Inflammatory macrophage treated with lipopolysaccharide for 4 hours (primary cell): ENCODE results near the gene TRIP10.

ENCODE experiments used
- DNase-seq: peaks from one replicate; pipeline ENCODE4 v3.0.0-alpha.2; 2020

TRIP10 gene

GRCh38 chr19:6729573-6730152, 9.8 kb upstream of the TRIP10 start:
- DNase-seq, result no peak

- peak; percentile 57 for DNase-seq
These were observed 9.2 kb upstream of the TRIP10 start for GRCh38 chr19:6730153-6730804.

GRCh38 chr19:6730941-6731670, 8.4 kb upstream of the TRIP10 start:
- no peak for DNase-seq

- DNase-seq, result no peak
These were observed 7.7 kb upstream of the TRIP10 start for GRCh38 chr19:6731822-6732221.

- DNase-seq, result no peak
These were observed 6.6 kb upstream of the TRIP10 start for GRCh38 chr19:6732803-6733337.

GRCh38 chr19:6733338-6734095, 6.0 kb upstream of the TRIP10 start:
- DNase-seq, result no peak

GRCh38 chr19:6734096-6734696, 5.3 kb upstream of the TRIP10 start:
- DNase-seq, result no peak

- no peak for DNase-seq
These were observed 4.1 kb upstream of the TRIP10 start for GRCh38 chr19:6735181-6735911.

- peak; percentile 91 for DNase-seq
These were observed 3.1 kb upstream of the TRIP10 start for GRCh38 chr19:6736169-6736916.

- DNase-seq, result no peak
These were observed 2.6 kb upstream of the TRIP10 start for GRCh38 chr19:6736917-6737283.

GRCh38 chr19:6737284-6737872, 2.1 kb upstream of the TRIP10 start, which contains the start of gene GPR108:
Gene GPR108, minus strand, starts transcription at chr19:6737580. Its CDS starts 4 bp downstream, at chr19:6737576.
- DNase-seq, result peak; percentile 100

- DNase-seq, result peak; percentile 82
These were observed 1.4 kb upstream of the TRIP10 start for GRCh38 chr19:6737873-6738786.

GRCh38 chr19:6738787-6739389, 592 bp upstream of the TRIP10 start:
- DNase-seq, result no peak

- DNase-seq, result peak; percentile 62
These were observed 556 bp downstream of the TRIP10 start for GRCh38 chr19:6739883-6740588.

GRCh38 chr19:6740589-6741343, 1.3 kb downstream of the TRIP10 start:
- DNase-seq, result peak; percentile 11

GRCh38 chr19:6743066-6743465, 3.6 kb downstream of the TRIP10 start:
- no peak for DNase-seq

- no peak for DNase-seq
These were observed 4.4 kb downstream of the TRIP10 start for GRCh38 chr19:6743714-6744380.
